Measurements from ENCODE around the gene HOMER2. TPM values are rescaled to one million over a fixed set of nuclear protein-coding genes. Genes with fewer than 3 reads are reported as not detected.

The HOMER2 gene
- total RNA-seq, 4 donors from 2014 or later, result 30.9 to 59.0 (median 39.4) TPM

- no peaks in the 10 kb centered on the region for H3K36me3 ChIP-seq
- no peaks in the 10 kb centered on the region for H3K9me3 ChIP-seq
- no peak for TF ChIP-seq POLR2A (IDR thresholded peaks at IDR 0.05)
- TF ChIP-seq CTCF (IDR thresholded peaks at IDR 0.05), result no peak
- no peak for DNase-seq
- H3K4me3 ChIP-seq, result no peak overlapping the region
- no peaks in the 10 kb centered on the region for H3K27me3 ChIP-seq
- intact Hi-C loops (cut with DNase I), result no loop called here
- 80% methylated on average over 2 of the region's 2 CpGs for WGBS, 2 donors
- H3K27ac ChIP-seq, result no peak overlapping the region
- H3K4me1 ChIP-seq, result no peaks in the 10 kb centered on the region
Measured at GRCh38 chr15:82971218-82971984, 18.9 kb upstream of the HOMER2 start.

- Histone ChIP-seq H3K27ac (no peak overlapping the region), H3K36me3 (no peaks in the 10 kb centered on the region), H3K4me3 (no peak overlapping the region), H3K9me3 (no peaks in the 10 kb centered on the region), H3K4me1 (no peaks in the 10 kb centered on the region), H3K27me3 (no peaks in the 10 kb centered on the region)
- 50 to 59% methylated on average over 1 of the region's 1 CpG for WGBS, 2 donors
- intact Hi-C loops (cut with DNase I), result no loop called here
- TF ChIP-seq POLR2A (IDR thresholded peaks at IDR 0.05), result no peak
- TF ChIP-seq CTCF (IDR thresholded peaks at IDR 0.05), result no peak
- no peak for DNase-seq
Measured at GRCh38 chr15:82970696-82971095, 18.2 kb upstream of the HOMER2 start.

- WGBS, 2 donors, result 43 to 52% methylated on average over 3 of the region's 3 CpGs
- Histone ChIP-seq H3K27me3 (no peaks in the 10 kb centered on the region), H3K9me3 (no peaks in the 10 kb centered on the region), H3K4me3 (no peak overlapping the region), H3K36me3 (no peaks in the 10 kb centered on the region), H3K4me1 (no peaks in the 10 kb centered on the region), H3K27ac (no peak overlapping the region)
- TF ChIP-seq POLR2A (IDR thresholded peaks at IDR 0.05) (no peak), CTCF (IDR thresholded peaks at IDR 0.05) (no peak)
- DNase-seq, result no peak
- intact Hi-C loops (cut with DNase I), result no loop called here
Measured at GRCh38 chr15:82970078-82970686, 17.7 kb upstream of the HOMER2 start.

GRCh38 chr15:82969353-82969752 lies 16.8 kb upstream of the HOMER2 start:
- H3K36me3 ChIP-seq, result no peaks in the 10 kb centered on the region
- TF ChIP-seq CTCF (IDR thresholded peaks at IDR 0.05) (no peak), POLR2A (IDR thresholded peaks at IDR 0.05) (no peak)
- H3K4me1 ChIP-seq, result no peaks in the 10 kb centered on the region
- H3K9me3 ChIP-seq, result no peaks in the 10 kb centered on the region
- no peak overlapping the region for H3K27ac ChIP-seq
- WGBS, 2 donors, result 80 to 88% methylated on average over 7 of the region's 7 CpGs
- H3K27me3 ChIP-seq, result no peaks in the 10 kb centered on the region
- intact Hi-C loops (cut with DNase I), result no loop called here
- DNase-seq, result no peak
- H3K4me3 ChIP-seq, result no peak overlapping the region

- no peaks in the 10 kb centered on the region for H3K36me3 ChIP-seq
- H3K27ac ChIP-seq, result no peak overlapping the region
- no peaks in the 10 kb centered on the region for H3K9me3 ChIP-seq
- WGBS, 2 donors, result 74 to 87% methylated on average over 4 of the region's 4 CpGs
- TF ChIP-seq POLR2A (IDR thresholded peaks at IDR 0.05), result no peak
- TF ChIP-seq CTCF (IDR thresholded peaks at IDR 0.05), result no peak
- intact Hi-C loops (cut with DNase I), result no loop called here
- H3K4me1 ChIP-seq, result no peaks in the 10 kb centered on the region
- H3K4me3 ChIP-seq, result no peak overlapping the region
- no peak for DNase-seq
- H3K27me3 ChIP-seq, result no peaks in the 10 kb centered on the region
Measured at GRCh38 chr15:82968066-82968465, 15.5 kb upstream of the HOMER2 start.

All from esophagus squamous epithelium (tissue), 5 donors.